GM12878 (cell line): ENCODE measurements around the gene PPP2R3A.

Source experiments
- BCL3 ChIP-seq: IDR thresholded peaks from 2 replicates; pipeline ENCODE4 v1.6.1; 2011; ENCODE audit warnings: borderline replicate concordance, low read depth, mild to moderate bottlenecking, moderate library complexity, low read length; ENCODE audit not compliant: insufficient read depth, poor library complexity, severe bottlenecking
- CBFB ChIP-seq: IDR thresholded peaks from 2 replicates; pipeline ENCODE4 v1.6.1; 2016; ENCODE audit warnings: antibody characterized with exemption, low read depth
- CTCF ChIP-seq, 3 experiments: IDR thresholded peaks in 2 of 3; conservative IDR thresholded peaks in 1 of 3; 2 replicates each; pipeline ENCODE4 v1.5.1; 2011; ENCODE audit warnings: low read depth in 3 of 3, low read length in 3 of 3, mild to moderate bottlenecking in 3 of 3, control low read depth in 2 of 3, moderate library complexity in 2 of 3, inconsistent platforms in 1 of 3, mixed read lengths in 1 of 3; ENCODE audit not compliant: control insufficient read depth in 2 of 3, insufficient read depth in 1 of 3; ENCODE audit errors: extremely low read depth in 1 of 3
- EZH2 ChIP-seq: IDR thresholded peaks from 2 replicates; pipeline ENCODE4 v1.6.1; 2012; ENCODE audit warnings: low read depth, mild to moderate bottlenecking, control low read depth, inconsistent platforms, low read length, borderline replicate concordance; ENCODE audit not compliant: control insufficient read depth
- JUNB ChIP-seq: IDR thresholded peaks from 2 replicates; pipeline ENCODE4 v1.6.1; 2016; ENCODE audit warnings: antibody characterized with exemption, mild to moderate bottlenecking
- KDM1A ChIP-seq: fragments of 200-600 bp; sonication (generic); IDR thresholded peaks from 2 replicates; pipeline ENCODE4 v1.6.1; 2016; ENCODE audit warnings: borderline replicate concordance
- MAX ChIP-seq: IDR thresholded peaks from 2 replicates; pipeline ENCODE4 v1.6.1; 2012; ENCODE audit warnings: low read depth, low read length, improper control_type of control experiment
- NFYB ChIP-seq: IDR thresholded peaks from 2 replicates; pipeline ENCODE4 v1.6.1; 2011; ENCODE audit warnings: low read depth, mild to moderate bottlenecking, low read length, improper control_type of control experiment, moderate library complexity; ENCODE audit not compliant: insufficient read depth
- POLR2AphosphoS5 ChIP-seq: IDR thresholded peaks from 2 replicates; pipeline ENCODE4 v1.6.1; 2011; ENCODE audit warnings: mild to moderate bottlenecking, low read length, inconsistent platforms
- RCOR1 ChIP-seq: conservative IDR thresholded peaks from 2 replicates; pipeline ENCODE4 v1.6.1; 2012; ENCODE audit warnings: low read depth, low read length, improper control_type of control experiment
- SUPT20H ChIP-seq: IDR thresholded peaks from 2 replicates; pipeline ENCODE4 v1.6.1; 2011; ENCODE audit warnings: low read depth, mild to moderate bottlenecking, low read length, moderate library complexity, borderline replicate concordance; ENCODE audit not compliant: control insufficient read depth
- TCF3 ChIP-seq: IDR thresholded peaks from 2 replicates; pipeline ENCODE4 v1.6.1; 2012; ENCODE audit warnings: low read depth, mild to moderate bottlenecking, low read length, borderline replicate concordance; ENCODE audit not compliant: insufficient read depth
- ZNF217 ChIP-seq: fragments of 450-650 bp; IDR thresholded peaks from 2 replicates; pipeline ENCODE4 v1.6.1; 2017; ENCODE audit warnings: antibody characterized with exemption, mild to moderate bottlenecking

- TF ChIP-seq BCL3 = no peak
- no peak for TF ChIP-seq TCF3
- TF ChIP-seq CTCF (IDR thresholded peaks at IDR 0.05 in 2 of 3, conservative IDR thresholded peaks at IDR 0.05 in 1 of 3; ENCODE audit: control insufficient read depth in 2 of 3, extremely low read depth in 1 of 3, insufficient read depth in 1 of 3, low read depth in 3 of 3, low read length in 3 of 3) = no peak
- TF ChIP-seq CBFB = no peak
- no peak for TF ChIP-seq NFYB
- no peak for TF ChIP-seq RCOR1
- peak; percentile 81 for TF ChIP-seq POLR2AphosphoS5
- TF ChIP-seq JUNB = no peak
- no peak for TF ChIP-seq KDM1A
- no peak for TF ChIP-seq SUPT20H
- TF ChIP-seq MAX = no peak
- TF ChIP-seq ZNF217 = no peak
- TF ChIP-seq EZH2 = no peak
Measured at GRCh38 chr3:136196064-136196400, 230.5 kb downstream of the PPP2R3A start, which contains the start of gene MSL2.
